GM19455 (cell line): Measurements from ENCODE around the gene OXTR.

ENCODE experiments used
- ATAC-seq: cut with Tn5 transposase; IDR thresholded peaks from one replicate; pipeline ENCODE4 v1.9.1; 2021; ENCODE audit not compliant: unreplicated experiment

OXTR gene

DNA sequence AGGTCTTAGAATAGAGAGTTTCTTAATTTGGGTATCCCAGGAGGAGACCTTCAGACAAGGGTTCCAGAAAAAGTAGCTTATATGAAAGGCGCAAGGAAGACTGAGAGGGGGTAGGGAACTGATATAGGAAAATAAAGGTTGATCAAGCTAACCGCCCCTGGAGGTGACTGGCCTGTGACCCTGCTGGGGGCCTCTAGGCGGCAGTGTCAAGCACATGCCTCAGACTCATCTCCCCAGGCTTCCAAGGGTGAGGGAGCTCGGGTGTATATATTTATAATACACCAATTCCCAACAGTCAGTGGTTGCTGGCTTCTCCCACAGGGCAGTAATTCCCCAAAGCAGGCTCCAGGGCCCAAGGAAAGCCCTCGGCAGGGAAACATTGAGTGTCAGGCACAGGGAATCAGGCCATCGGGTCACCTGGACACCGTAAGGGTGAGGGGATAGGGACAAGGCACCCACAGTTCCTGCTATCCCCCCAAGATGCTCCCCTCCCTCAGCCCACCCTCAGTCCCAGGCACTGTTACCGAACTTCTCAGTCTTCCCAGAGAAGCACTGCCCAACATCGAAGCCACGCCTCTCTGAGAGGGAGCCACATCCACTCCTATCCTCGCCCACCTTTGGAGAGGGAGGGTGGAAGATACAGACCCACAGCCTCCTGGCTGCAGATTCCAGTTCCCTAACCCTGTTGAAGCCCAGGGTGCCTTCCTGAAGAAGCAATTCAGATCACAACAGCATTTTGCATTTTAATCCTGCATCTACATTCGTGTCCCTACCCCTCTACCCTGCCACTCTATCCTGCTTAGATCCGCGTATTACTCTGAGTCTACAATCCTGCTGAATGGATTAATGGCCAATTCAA, 55.3 kb downstream of the OXTR start:
- no peak for ATAC-seq

DNA sequence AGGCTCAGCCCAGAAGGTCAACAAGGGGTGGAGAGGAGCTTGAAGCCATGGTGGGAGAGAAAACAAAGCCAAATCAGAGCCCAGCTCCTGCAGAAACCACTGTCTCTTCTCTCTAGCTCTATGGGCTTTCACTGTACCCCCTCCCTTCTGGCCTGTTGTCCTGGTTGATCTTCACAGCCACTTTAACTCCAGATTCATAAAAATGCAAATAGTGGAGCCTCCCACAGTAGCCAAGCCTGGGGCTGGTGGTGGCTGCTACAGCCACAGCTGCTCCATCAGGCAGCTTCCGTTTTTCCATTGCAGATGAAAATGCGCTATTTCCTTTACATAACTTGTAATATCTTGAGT, 56.5 kb downstream of the OXTR start:
- ATAC-seq, result no peak

DNA sequence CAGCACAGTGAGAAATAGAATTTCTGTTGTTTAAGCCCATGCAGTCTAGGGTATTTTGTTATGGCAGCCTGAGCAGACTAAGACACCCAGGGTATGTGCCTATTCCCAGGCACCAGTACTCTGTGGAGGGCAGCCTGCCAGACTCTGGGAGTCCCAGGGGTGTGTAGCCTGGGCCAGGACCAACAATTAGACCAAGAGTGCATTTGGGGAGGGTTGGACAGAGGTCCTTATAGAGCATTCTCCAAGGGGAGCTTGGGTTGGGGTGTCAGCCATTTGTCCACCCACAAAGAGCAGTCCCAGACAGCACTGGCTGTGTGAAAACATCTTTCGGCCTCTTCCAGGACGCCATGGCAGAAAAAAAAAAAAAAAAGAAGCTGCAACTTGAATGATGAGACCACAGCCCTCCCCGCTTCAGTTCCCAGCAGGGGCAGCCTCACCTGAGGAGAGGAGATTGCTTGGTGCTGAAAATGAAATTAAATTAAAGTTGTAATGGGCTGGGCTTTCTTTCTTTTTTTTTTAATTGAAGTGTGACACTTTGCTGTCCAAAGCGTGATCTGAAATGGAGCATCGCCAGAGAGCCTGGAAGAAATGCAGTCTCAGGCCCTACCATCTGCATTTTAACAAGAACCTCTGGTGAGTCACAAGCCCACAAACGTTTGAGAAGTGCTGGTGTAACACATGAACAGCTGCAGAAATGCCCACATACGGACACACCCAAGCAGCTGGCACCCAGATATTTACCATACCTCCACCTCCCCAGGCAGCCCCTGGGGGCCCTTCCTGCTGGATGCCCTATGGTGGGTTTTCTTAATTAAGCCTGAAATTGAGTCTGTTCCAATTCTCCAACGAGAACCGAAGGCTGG, 57.1 kb downstream of the OXTR start:
- ATAC-seq, result no peak

DNA sequence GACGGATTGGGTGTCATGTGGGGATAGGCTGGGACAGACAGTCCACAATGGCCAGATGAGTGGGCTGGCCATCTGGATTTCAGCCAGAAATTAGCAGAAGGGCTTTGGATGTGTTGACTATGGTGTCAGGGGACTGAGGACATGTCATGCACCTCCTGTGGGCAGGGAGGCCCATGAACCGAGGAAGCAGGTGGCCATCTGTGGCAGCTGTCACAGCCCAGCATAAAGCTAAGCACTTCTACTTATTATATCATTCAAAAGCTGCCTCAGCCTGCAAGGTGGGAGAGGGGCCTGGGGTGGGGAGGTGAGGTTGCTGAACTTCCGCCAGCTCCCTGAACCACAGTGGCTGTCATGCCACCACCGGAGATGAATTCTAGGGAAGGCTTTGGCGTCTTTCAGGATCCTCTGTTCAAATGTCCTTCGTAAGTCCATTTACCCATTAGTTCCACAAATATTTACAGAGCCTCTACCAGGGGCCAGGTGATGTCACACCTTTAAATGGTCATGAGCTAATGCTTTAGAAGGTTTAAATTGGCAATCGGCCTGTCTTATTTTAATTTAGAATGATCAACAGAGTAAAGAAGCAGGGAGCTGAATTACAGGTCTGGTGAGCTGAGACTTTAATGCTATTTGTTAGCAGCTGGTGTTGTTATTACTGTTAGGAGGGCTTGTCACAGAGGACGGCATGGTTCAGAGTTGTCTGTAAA, 59.5 kb downstream of the OXTR start:
- no peak for ATAC-seq

DNA sequence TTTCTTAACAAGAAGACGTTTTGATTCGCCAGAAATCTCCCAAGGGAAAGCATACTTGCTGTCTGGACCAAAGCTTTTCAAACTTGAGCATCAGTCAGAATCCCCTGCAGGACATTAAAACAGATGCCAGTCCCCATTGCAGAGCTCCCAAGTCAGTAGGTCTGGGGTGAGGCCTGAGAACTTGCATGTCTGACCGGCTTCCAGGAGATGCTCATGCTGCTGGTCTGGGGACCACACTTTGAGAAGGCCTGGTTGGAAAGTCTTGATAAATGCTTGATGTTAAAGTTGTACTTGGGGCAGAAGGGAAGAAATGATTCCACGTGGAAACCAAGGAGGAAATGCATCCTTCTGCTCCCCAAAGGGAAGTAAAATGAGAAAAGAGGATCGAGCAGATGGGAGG, 60.1 kb downstream of the OXTR start:
- no peak for ATAC-seq

DNA sequence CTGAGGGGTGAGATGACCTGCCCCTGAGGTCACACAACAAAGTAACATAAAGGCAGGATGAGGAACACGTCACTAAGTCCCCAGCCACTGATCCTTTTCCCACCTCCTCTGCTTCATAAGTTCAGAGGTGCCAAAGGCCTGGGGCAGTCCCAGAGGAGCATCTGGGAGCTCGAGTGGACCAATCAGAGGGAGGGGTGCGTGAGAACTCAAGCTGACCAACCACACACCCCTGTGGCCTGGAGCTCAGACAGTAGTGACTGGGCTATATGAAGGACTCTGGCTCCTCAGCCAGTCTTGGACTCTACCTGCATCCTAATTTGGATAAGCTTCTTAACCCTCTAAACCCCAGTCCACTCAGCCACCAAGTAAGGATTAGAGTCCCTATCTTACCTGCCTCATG, 63.8 kb downstream of the OXTR start:
- ATAC-seq, result no peak

DNA sequence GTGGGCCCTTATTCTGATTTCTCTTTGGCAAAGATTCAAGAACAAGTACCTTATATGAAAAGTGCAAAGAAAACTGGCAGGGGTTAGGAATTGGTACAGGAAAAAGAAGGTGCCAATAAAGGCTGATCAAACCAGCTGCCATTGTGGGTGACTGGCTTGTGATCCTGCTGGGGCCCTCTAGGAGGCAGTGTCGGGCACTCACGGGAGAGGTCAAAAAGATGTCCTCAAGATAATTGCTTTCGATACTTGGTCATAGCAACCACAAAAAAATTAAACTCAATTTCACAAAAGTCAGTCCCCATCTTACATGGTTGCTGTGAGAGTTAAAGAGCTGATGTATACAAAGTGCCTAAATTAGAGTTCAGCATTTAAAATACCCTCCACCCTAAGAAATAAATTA, 66.9 kb downstream of the OXTR start:
- ATAC-seq, result no peak
